Daoy (cell line): Measurements from ENCODE around the gene ALPL. TPM values are rescaled to one million over a fixed set of nuclear protein-coding genes. Genes with fewer than 3 reads are reported as not detected.
A peak's percentile ranks its signal among the peaks of the same experiment; 100 is the strongest.

Experiments
- DNase-seq: peaks from one replicate; pipeline ENCODE4 v3.0.0-alpha.2; 2015; ENCODE audit warnings: low read depth
- total RNA-seq: library from RNA; depleted of rRNA; stranded (reverse); fragments of >200 nt; shearing (Covaris generic); gene quantifications from 2 replicates; pipeline ENCODE4 v1.2.3, GENCODE V29; 2014

The ALPL gene
- total RNA-seq, 1 experiment from 2014 or later: 2.7 TPM

GRCh38 chr1:21530368-21531016 lies 21.3 kb downstream of the ALPL start:
- peak; percentile 64 for DNase-seq

- DNase-seq: no peak
Measured at GRCh38 chr1:21531241-21531640, 22.0 kb downstream of the ALPL start.

- no peak for DNase-seq
Measured at GRCh38 chr1:21532496-21532895, 23.3 kb downstream of the ALPL start.

GRCh38 chr1:21532992-21533534 lies 23.8 kb downstream of the ALPL start:
- no peak for DNase-seq

GRCh38 chr1:21534146-21534545 lies 24.9 kb downstream of the ALPL start:
- no peak for DNase-seq

GRCh38 chr1:21534674-21535378 lies 25.6 kb downstream of the ALPL start:
- peak; percentile 58 for DNase-seq

GRCh38 chr1:21536218-21536617 lies 27.0 kb downstream of the ALPL start:
- DNase-seq: no peak

- DNase-seq: no peak
Measured at GRCh38 chr1:21537511-21537931, 28.3 kb downstream of the ALPL start.

- DNase-seq: no peak
Measured at GRCh38 chr1:21537932-21538630, 28.9 kb downstream of the ALPL start.

GRCh38 chr1:21539933-21540332 lies 30.7 kb downstream of the ALPL start:
- DNase-seq: peak; percentile 39

- DNase-seq: no peak
Measured at GRCh38 chr1:21541329-21541728, 32.1 kb downstream of the ALPL start.

- peak; percentile 43 for DNase-seq
Measured at GRCh38 chr1:21541835-21542234, 32.6 kb downstream of the ALPL start.

GRCh38 chr1:21543598-21543997 lies 34.4 kb downstream of the ALPL start:
- DNase-seq: no peak

GRCh38 chr1:21544095-21544494 lies 34.9 kb downstream of the ALPL start:
- DNase-seq: no peak

GRCh38 chr1:21546122-21546825 lies 37.1 kb downstream of the ALPL start:
- no peak for DNase-seq

GRCh38 chr1:21547876-21548275 lies 38.7 kb downstream of the ALPL start:
- no peak for DNase-seq

- DNase-seq: no peak
Measured at GRCh38 chr1:21550097-21550496, 40.9 kb downstream of the ALPL start.

GRCh38 chr1:21550866-21551475 lies 41.7 kb downstream of the ALPL start:
- DNase-seq: no peak

GRCh38 chr1:21552715-21553114 lies 43.5 kb downstream of the ALPL start:
- peak; percentile 71 for DNase-seq

- DNase-seq: peak; percentile 74
Measured at GRCh38 chr1:21553116-21553926, 44.1 kb downstream of the ALPL start.
